Measurements from ENCODE around the gene MIX23.

MIX23 gene

GRCh38 chr3:122382888-122383666, at the start of gene MIX23:
Gene MIX23, minus strand, starts transcription at chr3:122383231. Its CDS starts 7 bp downstream, at chr3:122383224.
- DNase-seq = peak; percentile 25 to 92 (median 71)

GRCh38 chr3:122430371-122430770, 47.3 kb upstream of the MIX23 start:
- no peak for DNase-seq

- no peak for DNase-seq
Observed at GRCh38 chr3:122427857-122428471, 44.9 kb upstream of the MIX23 start.

GRCh38 chr3:122421836-122422235, 38.8 kb upstream of the MIX23 start:
- no peak for DNase-seq

- DNase-seq = no peak
Observed at GRCh38 chr3:122421101-122421500, 38.1 kb upstream of the MIX23 start.

GRCh38 chr3:122416966-122417365, 33.9 kb upstream of the MIX23 start:
- no peak for DNase-seq

GRCh38 chr3:122415762-122416654, 33.0 kb upstream of the MIX23 start, which contains the start of gene WDR5B:
Gene WDR5B, minus strand, starts transcription at chr3:122416062. Its CDS starts 534 bp downstream, at chr3:122415528.
- no peak for DNase-seq

- no peak for DNase-seq
Observed at GRCh38 chr3:122415104-122415744, 32.2 kb upstream of the MIX23 start.

GRCh38 chr3:122414391-122414790, 31.4 kb upstream of the MIX23 start:
- no peak for DNase-seq

GRCh38 chr3:122410639-122411038, 27.6 kb upstream of the MIX23 start:
- DNase-seq = no peak

GRCh38 chr3:122410111-122410510, 27.1 kb upstream of the MIX23 start:
- no peak for DNase-seq

- no peak for DNase-seq
Observed at GRCh38 chr3:122409446-122409845, 26.4 kb upstream of the MIX23 start.

GRCh38 chr3:122407946-122408345, 24.9 kb upstream of the MIX23 start:
- DNase-seq = no peak

- DNase-seq = no peak
Observed at GRCh38 chr3:122406198-122406597, 23.2 kb upstream of the MIX23 start.

- DNase-seq = no peak
Observed at GRCh38 chr3:122405015-122405414, 22.0 kb upstream of the MIX23 start.

GRCh38 chr3:122403489-122403888, 20.5 kb upstream of the MIX23 start:
- no peak for DNase-seq

- no peak for DNase-seq
Observed at GRCh38 chr3:122398920-122399319, 15.9 kb upstream of the MIX23 start.

GRCh38 chr3:122397201-122397600, 14.2 kb upstream of the MIX23 start:
- no peak for DNase-seq

GRCh38 chr3:122396511-122396910, 13.5 kb upstream of the MIX23 start:
- DNase-seq = no peak

- DNase-seq = no peak
Observed at GRCh38 chr3:122395582-122395981, 12.6 kb upstream of the MIX23 start.

- DNase-seq = no peak
Observed at GRCh38 chr3:122394173-122394572, 11.1 kb upstream of the MIX23 start.

Measured in hypothalamus (tissue), 51 donors.